ENCODE measurements around the gene USH1G. TPM values are rescaled to one million over a fixed set of nuclear protein-coding genes. Genes with fewer than 3 reads are reported as not detected.
"Not testable (repeated sequence)": the region's sequence is repeated elsewhere in the genome, so short reads cannot be mapped to it uniquely, and the experiment has no call there.

The USH1G gene
- polyA plus RNA-seq, 1 donor from 2014 or later, result not detected

GRCh38 chr17:74907012-74907411, 16.0 kb downstream of the USH1G start:
- Histone ChIP-seq H3K4me3 (ENCODE audit: low read length) (no peak overlapping the region), H3K27ac (ENCODE audit: low read length) (no peak overlapping the region), H3K36me3 (ENCODE audit: insufficient read depth, low read length) (no peaks in the 10 kb centered on the region), H4K20me1 (ENCODE audit: insufficient read depth) (no peaks in the 10 kb centered on the region), H2AFZ (ENCODE audit: low read depth, low read length) (no peak overlapping the region), H3F3A (ENCODE audit: insufficient read depth, low read length, poor library complexity, severe bottlenecking) (no peaks in the 10 kb centered on the region), H3K9me2 (ENCODE audit: insufficient read depth, low read length) (no peaks in the 10 kb centered on the region), H3K79me2 (replicated peaks; ENCODE audit: insufficient read depth, low read length) (no peaks in the 10 kb centered on the region), H3K4me2 (ENCODE audit: low read length) (no peak overlapping the region), H3K9ac (ENCODE audit: low read length) (no peak overlapping the region), H3K9me3 (ENCODE audit: low read length) (no peaks in the 10 kb centered on the region), H3K27me3 (ENCODE audit: insufficient read depth, low read depth, low read length) (no peaks in the 10 kb centered on the region)
- TF ChIP-seq SMC3 (conservative IDR thresholded peaks at IDR 0.05; ENCODE audit: poor library complexity) (no peak), EP300 (conservative IDR thresholded peaks at IDR 0.05; ENCODE audit: poor library complexity, severe bottlenecking) (no peak), EZH2 (IDR thresholded peaks at IDR 0.05; ENCODE audit: borderline replicate concordance, insufficient read depth, low read length, poor library complexity, severe bottlenecking) (no peak), MXI1 (conservative IDR thresholded peaks at IDR 0.05; ENCODE audit: poor library complexity, severe bottlenecking) (no peak), RAD21 (conservative IDR thresholded peaks at IDR 0.05) (no peak), REST (IDR thresholded peaks at IDR 0.05; ENCODE audit: borderline replicate concordance) (no peak), CTCF (IDR thresholded peaks at IDR 0.05; ENCODE audit: poor library complexity, severe bottlenecking) (no peak)

- not testable (repeated sequence) for H4K20me1 ChIP-seq (ENCODE audit: insufficient read depth); H3K4me3 ChIP-seq (ENCODE audit: low read length); H3K4me2 ChIP-seq (ENCODE audit: low read length); H3K27ac ChIP-seq (ENCODE audit: low read length); H2AFZ ChIP-seq (ENCODE audit: low read depth, low read length); H3K27me3 ChIP-seq (ENCODE audit: insufficient read depth, low read depth, low read length); H3K9ac ChIP-seq (ENCODE audit: low read length); H3K36me3 ChIP-seq (ENCODE audit: insufficient read depth, low read length); H3F3A ChIP-seq (ENCODE audit: insufficient read depth, low read length, poor library complexity, severe bottlenecking); H3K79me2 ChIP-seq (replicated peaks; ENCODE audit: insufficient read depth, low read length); H3K9me3 ChIP-seq (ENCODE audit: low read length); H3K9me2 ChIP-seq (ENCODE audit: insufficient read depth, low read length)
Measured at GRCh38 chr17:74906214-74906793, 16.8 kb downstream of the USH1G start.

All from neural cell (in vitro differentiated cells).